Measurements from ENCODE around the gene NELL1. TPM values are rescaled to one million over a fixed set of nuclear protein-coding genes. Genes with fewer than 3 reads are reported as not detected.

Gene NELL1
- total RNA-seq, 6 experiments from 2014 or later, result not detected

- intact Hi-C loops (cut with DNase I), result no loop called here
- Histone ChIP-seq H3K9me3 (no peaks in the 10 kb centered on the region), H3K36me3 (no peaks in the 10 kb centered on the region), H3K4me3 (no peak overlapping the region), H3K27me3 (no peaks in the 10 kb centered on the region), H3K27ac (no peak overlapping the region), H3K4me1 (peaks cover 0 to 14% (median 0%) of the 10 kb centered on the region in 4 donors)
- 8% methylated on average over 1 of the region's 1 CpG for WGBS (ENCODE audit: insufficient coverage, low coverage, low lambda C conversion rate, missing lambda C conversion rate)
- ATAC-seq (peak in 2 of 4 donors; percentile 28 to 76), DNase-seq (no peak)
- TF ChIP-seq CTCF (IDR thresholded peaks at IDR 0.05) (no peak), POLR2A (IDR thresholded peaks at IDR 0.05) (no peak)
Observed at GRCh38 chr11:20632169-20632532, 37.2 kb upstream of the NELL1 start.

- Histone ChIP-seq H3K9me3 (no peaks in the 10 kb centered on the region), H3K4me3 (no peak overlapping the region), H3K27ac (no peak overlapping the region), H3K27me3 (no peaks in the 10 kb centered on the region), H3K36me3 (no peaks in the 10 kb centered on the region), H3K4me1 (peaks cover 0 to 14% (median 0%) of the 10 kb centered on the region in 4 donors)
- no peak for DNase-seq
- intact Hi-C loops (cut with DNase I), result no loop called here
- WGBS (ENCODE audit: insufficient coverage, low coverage, low lambda C conversion rate, missing lambda C conversion rate), result 89% methylated on average over 1 of the region's 5 CpGs
- peak in 1 of 4 donors; percentile 35 for TF ChIP-seq CTCF (IDR thresholded peaks at IDR 0.05)
- no peak for TF ChIP-seq POLR2A (IDR thresholded peaks at IDR 0.05)
- peak in 1 of 4 donors; percentile 38 for ATAC-seq
Observed at GRCh38 chr11:20634044-20634443, 35.3 kb upstream of the NELL1 start.

- ATAC-seq, result no peak
- intact Hi-C loops (cut with DNase I), result no loop called here
Observed at GRCh38 chr11:20634781-20635180, 34.6 kb upstream of the NELL1 start.

GRCh38 chr11:20638074-20638473 is 31.3 kb upstream of the NELL1 start:
- no peaks in the 10 kb centered on the region for H3K4me1 ChIP-seq
- WGBS (ENCODE audit: insufficient coverage, low coverage, low lambda C conversion rate, missing lambda C conversion rate), result 60% methylated on average over 7 of the region's 7 CpGs
- intact Hi-C loops (cut with DNase I), result no loop called here
- no peaks in the 10 kb centered on the region for H3K9me3 ChIP-seq
- H3K36me3 ChIP-seq, result no peaks in the 10 kb centered on the region
- no peak overlapping the region for H3K4me3 ChIP-seq
- H3K27ac ChIP-seq, result no peak overlapping the region
- TF ChIP-seq POLR2A (IDR thresholded peaks at IDR 0.05) (no peak), CTCF (IDR thresholded peaks at IDR 0.05) (no peak)
- ATAC-seq (no peak), DNase-seq (no peak)
- no peaks in the 10 kb centered on the region for H3K27me3 ChIP-seq

More at GRCh38 chr11:20634781-20635180, 34.6 kb upstream of the NELL1 start:
- no peak for DNase-seq
- no peak overlapping the region for H3K27ac ChIP-seq
- no peaks in the 10 kb centered on the region for H3K36me3 ChIP-seq
- no peak for TF ChIP-seq CTCF (IDR thresholded peaks at IDR 0.05)
- no peak for TF ChIP-seq POLR2A (IDR thresholded peaks at IDR 0.05)
- 68% methylated on average over 7 of the region's 7 CpGs for WGBS (ENCODE audit: insufficient coverage, low coverage, low lambda C conversion rate, missing lambda C conversion rate)
- no peaks in the 10 kb centered on the region for H3K9me3 ChIP-seq
- H3K4me1 ChIP-seq, result peaks cover 0 to 14% (median 0%) of the 10 kb centered on the region in 4 donors
- no peaks in the 10 kb centered on the region for H3K27me3 ChIP-seq
- no peak overlapping the region for H3K4me3 ChIP-seq

- no peaks in the 10 kb centered on the region for H3K27me3 ChIP-seq
- H3K9me3 ChIP-seq, result no peaks in the 10 kb centered on the region
- WGBS (ENCODE audit: insufficient coverage, low coverage, low lambda C conversion rate, missing lambda C conversion rate), result 11% methylated on average over 2 of the region's 3 CpGs
- TF ChIP-seq CTCF (IDR thresholded peaks at IDR 0.05), result no peak
- no peak for TF ChIP-seq POLR2A (IDR thresholded peaks at IDR 0.05)
- intact Hi-C loops (cut with DNase I), result no loop called here
- no peak overlapping the region for H3K4me3 ChIP-seq
- no peaks in the 10 kb centered on the region for H3K36me3 ChIP-seq
- peak in 3 of 4 donors; percentile 26 to 91 (median 28) for ATAC-seq
- H3K27ac ChIP-seq, result no peak overlapping the region
- H3K4me1 ChIP-seq, result no peaks in the 10 kb centered on the region
- DNase-seq, result peak in 1 of 3 donors; percentile 60
Observed at GRCh38 chr11:20639688-20640087, 29.7 kb upstream of the NELL1 start.
